K562 (cell line): Measurements from ENCODE around the gene CHAC1. TPM values are rescaled to one million over a fixed set of nuclear protein-coding genes. Genes with fewer than 3 reads are reported as not detected.

ENCODE experiments used
- ATAC-seq: fragments of 200-7000 bp; cut with Tn5 transposase; 3 replicates; pipeline ENCODE4 v1.9.1; 2020; ENCODE audit warnings: moderate library complexity
- BruUV-seq: library from RNA; stranded (reverse); fragments of 400-500 nt; replicated peaks from 2 replicates; lab custom pipeline; 2021; lab: Mats Ljungman, UMichigan
- CTCF ChIA-PET: fragments of 300-600 bp; formaldehyde crosslinking; extraction: SDS; loops from one replicate; lab custom pipeline; 2021; ENCODE audit warnings: low intra/inter-chr PET ratio; lab: Yijun Ruan, JAX
- POLR2A ChIA-PET: fragments of 300-600, 350-650 bp; sonication (Branson Sonifier 250); formaldehyde crosslinking; extraction: SDS; loops from one replicate; lab custom pipeline; 2021; ENCODE audit warnings: antibody characterized with exemption, inconsistent platforms; lab: Yijun Ruan, JAX
- DNase-seq, 4 experiments: peaks; one replicate each; pipeline versions ENCODE4 v3.0.0 to v3.0.0-alpha.2; 2011 to 2018; ENCODE audit warnings: low spot score in 3 of 4, mixed read lengths in 3 of 4; ENCODE audit errors: extremely low read depth in 1 of 4
- FAIRE-seq: peaks from 2 replicates; lab custom pipeline; 2011; peaks lifted over from hg19 to GRCh38; lab: Jason Lieb, UNC
- H2AFZ ChIP-seq: 2 replicates; pipeline ENCODE4 v1.6.0; 2011; ENCODE audit warnings: low read depth, low read length, control low read depth, inconsistent platforms
- H3K27ac ChIP-seq: fragments of 200-600 bp; 3 replicates; pipeline ENCODE4 v1.8.0; 2011; ENCODE audit warnings: low read depth, mild to moderate bottlenecking, control low read depth, inconsistent platforms, low read length, moderate library complexity, mixed read lengths; ENCODE audit errors: extremely low read depth
- H3K27me3 ChIP-seq, 2 experiments: fragments of 300-600 bp in 1 of 2; 2 replicates in 1 of 2; 3 replicates in 1 of 2; pipeline versions ENCODE4 v1.6.0 to v1.8.0; 2011; ENCODE audit warnings: inconsistent platforms in 2 of 2, low read length in 2 of 2, mild to moderate bottlenecking in 1 of 2, mixed read lengths in 1 of 2, moderate library complexity in 1 of 2; ENCODE audit not compliant: control insufficient read depth in 2 of 2, insufficient read depth in 2 of 2
- H3K36me3 ChIP-seq: fragments of 300-600 bp; 3 replicates; pipeline ENCODE4 v1.8.0; 2011; ENCODE audit warnings: mild to moderate bottlenecking, low read length, inconsistent platforms; ENCODE audit not compliant: control insufficient read depth, insufficient read depth
- H3K4me1 ChIP-seq, 2 experiments: fragments of 200-600 bp in 1 of 2; replicated peaks in 1 of 2; 2 replicates in 1 of 2; 3 replicates in 1 of 2; pipeline versions ENCODE4 v1.5.1 to v1.8.0; 2011; ENCODE audit warnings: inconsistent platforms in 2 of 2, low read length in 2 of 2, mild to moderate bottlenecking in 1 of 2, mixed read lengths in 1 of 2, moderate library complexity in 1 of 2; ENCODE audit not compliant: control insufficient read depth in 2 of 2, insufficient read depth in 2 of 2
- H3K4me2 ChIP-seq: 2 replicates; pipeline ENCODE4 v1.6.1; 2011; ENCODE audit warnings: low read length, control low read depth, inconsistent platforms, mixed read lengths; ENCODE audit not compliant: insufficient read depth
- H3K4me3 ChIP-seq: fragments of 200-600 bp; sonication (generic), shearing (Covaris generic); 2 replicates; pipeline ENCODE4 v1.5.1; 2016; ENCODE audit warnings: control low read depth, inconsistent platforms
- H3K79me2 ChIP-seq: fragments of 200-600 bp; 3 replicates; pipeline ENCODE4 v1.8.0; 2011; ENCODE audit warnings: low read length, inconsistent platforms; ENCODE audit not compliant: control insufficient read depth, insufficient read depth
- H3K9ac ChIP-seq, 2 experiments: 2 replicates each; pipeline versions ENCODE4 v1.6.0 to v1.6.1; 2011; ENCODE audit warnings: low read depth in 2 of 2, low read length in 2 of 2, control low read depth in 1 of 2, inconsistent platforms in 1 of 2, mild to moderate bottlenecking in 1 of 2, mixed read lengths in 1 of 2; ENCODE audit not compliant: insufficient read depth in 1 of 2
- H3K9me1 ChIP-seq: one replicate; pipeline ENCODE4 v1.6.0; 2011; ENCODE audit warnings: inconsistent platforms, mild to moderate bottlenecking, low read length, moderate library complexity; ENCODE audit not compliant: control insufficient read depth, insufficient read depth
- H3K9me3 ChIP-seq: replicated peaks from 2 replicates; pipeline ENCODE4 v1.5.1; 2011; ENCODE audit warnings: low read depth, low read length, inconsistent platforms; ENCODE audit not compliant: control insufficient read depth, insufficient read depth
- H4K20me1 ChIP-seq: replicated peaks from 2 replicates; pipeline ENCODE4 v1.6.1; 2011; ENCODE audit warnings: low read length, inconsistent platforms, mixed read lengths; ENCODE audit not compliant: control insufficient read depth, insufficient read depth
- ARID2 ChIP-seq: fragments of 450-650 bp; IDR thresholded peaks from 2 replicates; pipeline ENCODE4 v1.6.1; 2017; ENCODE audit warnings: antibody characterized with exemption, mild to moderate bottlenecking
- BCL6 ChIP-seq: fragments of 250-450 bp; sonication (Bioruptor Pico); IDR thresholded peaks from 2 replicates; pipeline ENCODE4 v1.4.0; 2020
- BRCA1 ChIP-seq, 2 experiments: fragments of 450-650 bp in 1 of 2; sonication (generic) in 1 of 2; formaldehyde crosslinking in 1 of 2; IDR thresholded peaks; 2 replicates each; pipeline versions ENCODE4 v1.5.0 to v1.6.1; 2017 to 2020; ENCODE audit warnings: mild to moderate bottlenecking in 1 of 2, missing genetic modification reagents in 1 of 2
- CBX1 ChIP-seq: sonication (generic); IDR thresholded peaks from 2 replicates; pipeline ENCODE4 v1.6.1; 2016; ENCODE audit warnings: antibody characterized with exemption, low read depth, mild to moderate bottlenecking
- ERF ChIP-seq: fragments of 450-650 bp; formaldehyde crosslinking; IDR thresholded peaks from 2 replicates; pipeline ENCODE4 v1.4.0; 2020; ENCODE audit warnings: mild to moderate bottlenecking, mixed read lengths
- ETV1 ChIP-seq: fragments of 450-650 bp; conservative IDR thresholded peaks from 2 replicates; pipeline ENCODE4 v1.6.1; 2016; ENCODE audit warnings: missing genetic modification characterization, control low read depth, low read depth, missing compliant biosample characterization
- MTA3 ChIP-seq: fragments of 450-650 bp; formaldehyde crosslinking; IDR thresholded peaks from 2 replicates; pipeline ENCODE4 v1.6.1; 2017; ENCODE audit warnings: mild to moderate bottlenecking, borderline replicate concordance
- NFRKB ChIP-seq: fragments of 450-650 bp; IDR thresholded peaks from 2 replicates; pipeline ENCODE4 v1.6.1; 2016; ENCODE audit warnings: low read depth
- PCBP2 ChIP-seq: fragments of 200-400 bp; formaldehyde crosslinking; IDR thresholded peaks from 2 replicates; pipeline ENCODE4 v1.6.1; 2018; ENCODE audit warnings: low read length, low read depth, mild to moderate bottlenecking, moderate library complexity; ENCODE audit not compliant: poor library complexity, severe bottlenecking
- PHF8 ChIP-seq: fragments of 200-600 bp; sonication (generic); IDR thresholded peaks from 2 replicates; pipeline ENCODE4 v1.6.1; 2012; ENCODE audit warnings: mixed run types, mild to moderate bottlenecking, inconsistent platforms, low read length, moderate library complexity, borderline replicate concordance
- POLR3G ChIP-seq: IDR thresholded peaks from 2 replicates; pipeline ENCODE4 v1.6.1; 2011; ENCODE audit not compliant: insufficient read length, insufficient replicate concordance; ENCODE audit errors: extremely low read depth
- TAF7 ChIP-seq: fragments of 450-650 bp; IDR thresholded peaks from 2 replicates; pipeline ENCODE4 v1.6.1; 2016; ENCODE audit warnings: missing genetic modification characterization, missing compliant biosample characterization
- TRIM24 ChIP-seq, 2 experiments: fragments of 450-650 bp; IDR thresholded peaks; 2 replicates each; pipeline ENCODE4 v1.6.1; 2016
- TSC22D4 ChIP-seq: fragments of 450-650 bp; IDR thresholded peaks from 2 replicates; pipeline ENCODE4 v1.6.1; 2016; ENCODE audit warnings: missing genetic modification characterization, missing biosample characterization, control low read depth
- WHSC1 ChIP-seq: IDR thresholded peaks from one replicate; pipeline ENCODE4 v1.6.1; 2012; ENCODE audit warnings: low read length, control low read depth, inconsistent platforms
- ZNF316 ChIP-seq: fragments of 450-650 bp; IDR thresholded peaks from 2 replicates; pipeline ENCODE4 v1.6.1; 2016
- ZNF384 ChIP-seq: IDR thresholded peaks from 2 replicates; pipeline ENCODE4 v1.6.1; 2012; ENCODE audit warnings: low read depth, low read length, improper control_type of control experiment
- WGBS: fragments of 100-300 bp; shearing (Covaris generic); methylation state at CpG from one replicate; pipeline ENCODE4 v1.1.6; 2016; ENCODE audit warnings: low coverage, mixed read lengths; ENCODE audit not compliant: insufficient coverage; ENCODE audit errors: missing lambda C conversion rate; 5-methylcytosine and 5-hydroxymethylcytosine counted together
- in situ Hi-C: fragments of 300-500 bp; cut with MboI; formaldehyde crosslinking; loops from 4 replicates; pipeline ENCODE4 v1.15.0; 2018; ENCODE audit warnings: inconsistent platforms, mixed read lengths
- intact Hi-C: fragments of 100-400 bp; cut with micrococcal nuclease; formaldehyde crosslinking; loops from 2 replicates; pipeline ENCODE4 v1.14.2; 2022
- polyA plus RNA-seq, 8 experiments: library from polyadenylated mRNA; depleted of rRNA in 4 of 8; stranded (reverse) in 5 of 8; unstranded in 3 of 8; fragments of >200 nt; fragmentation: Nextera tagmentation in 2 of 8; fragmentation: Illumina TruSeq in 1 of 8; extraction: Ambion mirVana in 2 of 8; extraction: Trizol in 1 of 8; gene quantifications; 2 replicates each; pipeline versions ENCODE4 v1.2.1 to v1.2.3, GENCODE V29; 2011 to 2014; ENCODE audit warnings: inconsistent platforms in 1 of 8, missing spikeins in 1 of 8
- total RNA-seq, 7 experiments: library from RNA; depleted of rRNA in 6 of 7; stranded (reverse); fragments of >200 nt in 6 of 7; fragmentation: Illumina TruSeq in 2 of 7; extraction: Trizol in 2 of 7; gene quantifications; 2 replicates each; pipeline versions ENCODE4 v1.2.1 to v1.2.3, GENCODE V29; 2011 to 2021; ENCODE audit warnings: low replicate concordance in 1 of 7
- TF ChIP-seq, protein P1 (sequence below): sonication (generic); IDR thresholded peaks from 2 replicates; pipeline ENCODE4 v1.6.1; 2016
- TF ChIP-seq, protein P2 (sequence below): fragments of 450-650 bp; formaldehyde crosslinking; IDR thresholded peaks from 2 replicates; pipeline ENCODE4 v1.4.0; 2022; ENCODE audit warnings: missing genetic modification characterization
- TF ChIP-seq, protein P3 (sequence below): fragments of 450-650 bp; IDR thresholded peaks from 2 replicates; pipeline ENCODE4 v1.6.1; 2017; ENCODE audit warnings: antibody characterized with exemption

Gene CHAC1
- total and polyA plus RNA-seq, 9 of the 15 experiments (the other 6 are each of a cell fraction or from before 2014, with no cell fraction given): 0.47 to 39.0 (median 7.5) TPM

DNA sequence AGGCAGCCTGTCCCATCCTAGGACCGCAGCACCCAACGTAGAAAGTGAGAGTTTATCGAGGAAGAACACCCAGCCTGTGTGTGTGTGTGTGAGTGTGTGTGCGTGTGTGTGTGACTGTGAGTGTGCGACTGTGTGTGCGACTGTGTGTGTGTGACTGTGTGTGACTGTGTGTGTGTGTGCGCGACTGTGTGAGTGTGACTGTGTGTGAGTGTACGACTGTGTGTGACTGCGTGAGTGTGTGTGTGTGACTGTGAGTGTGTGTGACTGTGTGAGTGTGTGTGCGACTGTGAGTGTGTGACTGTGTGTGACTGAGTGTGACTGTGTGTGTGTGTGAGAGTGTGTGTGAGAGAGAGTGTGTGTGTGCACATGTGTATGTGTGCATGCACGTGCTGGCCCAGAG is 39.3 kb upstream of the CHAC1 start:
- Histone ChIP-seq H3K36me3 (no peaks in the 10 kb centered on the region), H4K20me1 (no peaks in the 10 kb centered on the region), H3K27ac (no peak overlapping the region), H3K9ac (no peak overlapping the region), H3K4me3 (no peak overlapping the region), H3K9me3 (no peaks in the 10 kb centered on the region), H3K4me1 (peaks cover 0 to 30% of the 10 kb centered on the region in 2 experiments; a peak in 2 of 5 replicates), H2AFZ (0 out of 2 replicates have a peak overlapping the region, but pooled peaks have one; percentile 4), H3K79me2 (no peaks in the 10 kb centered on the region), H3K4me2 (no peak overlapping the region), H3K9me1 (no peaks in the 10 kb centered on the region), H3K27me3 (no peaks in the 10 kb centered on the region)
- in situ Hi-C loops: no loop called here
- no peak for DNase-seq
- 90% methylated on average over 12 of the region's 12 CpGs for WGBS
- ATAC-seq: no peak
- intact Hi-C loops: loop anchor here (2.0 kb wide), 1 partner anchor 109 kb away; no protein-coding TSS in a partner anchor
- CTCF ChIA-PET: interaction anchor here (0.6 to 1.5 kb wide), 2 partner anchors 104 to 108 kb away, joined by 3 to 8 read pairs; no protein-coding TSS in a partner anchor
- FAIRE-seq: peak; percentile 54
- BruUV-seq: no TSS peak
- POLR2A ChIA-PET: no interaction called here
- TF ChIP-seq BCL6 (no peak), TRIM24 (IDR thresholded peaks at IDR 0.05) (peak in 1 of 2 experiments; percentile 26; a peak in 1 of 4 replicates), BRCA1 (IDR thresholded peaks at IDR 0.05) (no peak), BRCA1 (CRISPR knock-in tag; IDR thresholded peaks at IDR 0.05) (no peak), ZNF316 (no peak), ZNF384 (no peak), PCBP2 (no peak), ARID2 (no peak), ETV1 (tag) (no peak), TSC22D4 (tag) (peak; percentile 48; the same call in 1 of the 2 replicates), ERF (CRISPR knock-in tag) (no peak), TAF7 (tag) (no peak), NFRKB (no peak), CBX1 (peak; percentile 16; the same call in 1 of the 2 replicates), WHSC1 (no peak), MTA3 (no peak), POLR3G (no peak), PHF8 (no peak)
- TF ChIP-seq, protein P1, sequence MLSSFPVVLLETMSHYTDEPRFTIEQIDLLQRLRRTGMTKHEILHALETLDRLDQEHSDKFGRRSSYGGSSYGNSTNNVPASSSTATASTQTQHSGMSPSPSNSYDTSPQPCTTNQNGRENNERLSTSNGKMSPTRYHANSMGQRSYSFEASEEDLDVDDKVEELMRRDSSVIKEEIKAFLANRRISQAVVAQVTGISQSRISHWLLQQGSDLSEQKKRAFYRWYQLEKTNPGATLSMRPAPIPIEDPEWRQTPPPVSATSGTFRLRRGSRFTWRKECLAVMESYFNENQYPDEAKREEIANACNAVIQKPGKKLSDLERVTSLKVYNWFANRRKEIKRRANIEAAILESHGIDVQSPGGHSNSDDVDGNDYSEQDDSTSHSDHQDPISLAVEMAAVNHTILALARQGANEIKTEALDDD: no peak
- TF ChIP-seq, protein P2, sequence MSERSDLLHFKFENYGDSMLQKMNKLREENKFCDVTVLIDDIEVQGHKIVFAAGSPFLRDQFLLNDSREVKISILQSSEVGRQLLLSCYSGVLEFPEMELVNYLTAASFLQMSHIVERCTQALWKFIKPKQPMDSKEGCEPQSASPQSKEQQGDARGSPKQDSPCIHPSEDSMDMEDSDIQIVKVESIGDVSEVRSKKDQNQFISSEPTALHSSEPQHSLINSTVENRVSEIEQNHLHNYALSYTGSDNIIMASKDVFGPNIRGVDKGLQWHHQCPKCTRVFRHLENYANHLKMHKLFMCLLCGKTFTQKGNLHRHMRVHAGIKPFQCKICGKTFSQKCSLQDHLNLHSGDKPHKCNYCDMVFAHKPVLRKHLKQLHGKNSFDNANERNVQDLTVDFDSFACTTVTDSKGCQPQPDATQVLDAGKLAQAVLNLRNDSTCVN (CRISPR knock-in tag): no peak
- TF ChIP-seq, protein P3, sequence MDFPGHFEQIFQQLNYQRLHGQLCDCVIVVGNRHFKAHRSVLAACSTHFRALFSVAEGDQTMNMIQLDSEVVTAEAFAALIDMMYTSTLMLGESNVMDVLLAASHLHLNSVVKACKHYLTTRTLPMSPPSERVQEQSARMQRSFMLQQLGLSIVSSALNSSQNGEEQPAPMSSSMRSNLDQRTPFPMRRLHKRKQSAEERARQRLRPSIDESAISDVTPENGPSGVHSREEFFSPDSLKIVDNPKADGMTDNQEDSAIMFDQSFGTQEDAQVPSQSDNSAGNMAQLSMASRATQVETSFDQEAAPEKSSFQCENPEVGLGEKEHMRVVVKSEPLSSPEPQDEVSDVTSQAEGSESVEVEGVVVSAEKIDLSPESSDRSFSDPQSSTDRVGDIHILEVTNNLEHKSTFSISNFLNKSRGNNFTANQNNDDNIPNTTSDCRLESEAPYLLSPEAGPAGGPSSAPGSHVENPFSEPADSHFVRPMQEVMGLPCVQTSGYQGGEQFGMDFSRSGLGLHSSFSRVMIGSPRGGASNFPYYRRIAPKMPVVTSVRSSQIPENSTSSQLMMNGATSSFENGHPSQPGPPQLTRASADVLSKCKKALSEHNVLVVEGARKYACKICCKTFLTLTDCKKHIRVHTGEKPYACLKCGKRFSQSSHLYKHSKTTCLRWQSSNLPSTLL: 0 out of 2 replicates have a peak, but pooled peaks have one; percentile 18
